ENCODE results near the gene TTC21A.

DNA sequence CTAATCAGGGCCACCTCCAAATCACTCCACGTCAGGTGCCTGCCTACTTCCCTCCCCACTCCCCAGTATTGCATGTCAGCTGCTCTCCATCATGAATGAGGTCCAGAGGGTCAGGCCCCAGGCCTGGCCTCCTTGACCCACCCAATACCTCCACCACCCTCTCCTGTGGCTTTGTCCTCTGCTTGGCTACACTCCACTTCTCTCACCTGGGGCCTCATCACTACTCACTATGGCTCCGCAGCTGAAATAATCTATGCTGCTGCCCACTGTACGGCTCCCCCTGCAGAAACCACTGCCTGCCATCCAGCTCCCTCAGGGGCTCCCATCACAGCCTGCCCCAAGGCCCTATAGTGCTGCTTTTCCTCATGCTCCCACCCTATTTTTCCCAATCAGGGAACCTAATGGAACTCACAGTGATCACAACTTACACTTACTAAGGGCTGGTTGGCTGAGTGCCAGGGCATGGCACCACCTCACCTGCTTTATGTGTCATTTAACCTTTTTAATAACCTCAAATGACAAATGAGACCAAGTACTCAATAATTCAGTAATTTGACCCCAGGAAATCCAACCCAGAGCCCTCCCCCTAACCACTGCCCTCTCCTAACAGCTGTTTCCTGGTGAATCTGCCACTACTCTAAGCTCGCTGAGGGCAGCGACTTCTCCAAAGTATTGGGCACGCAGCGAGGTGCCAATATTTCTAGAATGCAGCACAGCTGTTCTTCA lies 2.4 kb upstream of the TTC21A start:
- TF ChIP-seq, protein P1, sequence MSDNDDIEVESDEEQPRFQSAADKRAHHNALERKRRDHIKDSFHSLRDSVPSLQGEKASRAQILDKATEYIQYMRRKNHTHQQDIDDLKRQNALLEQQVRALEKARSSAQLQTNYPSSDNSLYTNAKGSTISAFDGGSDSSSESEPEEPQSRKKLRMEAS (IDR thresholded peaks at IDR 0.05; ENCODE audit: low read depth, low read length) = no peak
- TF ChIP-seq CTCF (IDR thresholded peaks at IDR 0.05; ENCODE audit: low read depth, low read length) (no peak), POLR2A (IDR thresholded peaks at IDR 0.05; ENCODE audit: extremely low read depth, insufficient read length) (no peak)
